GM18499 (cell line): ENCODE data around the gene ME2.
"Not testable (repeated sequence)": the region's sequence is repeated elsewhere in the genome, so short reads cannot be mapped to it uniquely, and the experiment has no call there.

Source experiments
- ATAC-seq: cut with Tn5 transposase; IDR thresholded peaks from one replicate; pipeline ENCODE4 v1.9.1; 2021; ENCODE audit warnings: moderate number of reproducible peaks; ENCODE audit not compliant: insufficient read depth, unreplicated experiment

Gene ME2

DNA sequence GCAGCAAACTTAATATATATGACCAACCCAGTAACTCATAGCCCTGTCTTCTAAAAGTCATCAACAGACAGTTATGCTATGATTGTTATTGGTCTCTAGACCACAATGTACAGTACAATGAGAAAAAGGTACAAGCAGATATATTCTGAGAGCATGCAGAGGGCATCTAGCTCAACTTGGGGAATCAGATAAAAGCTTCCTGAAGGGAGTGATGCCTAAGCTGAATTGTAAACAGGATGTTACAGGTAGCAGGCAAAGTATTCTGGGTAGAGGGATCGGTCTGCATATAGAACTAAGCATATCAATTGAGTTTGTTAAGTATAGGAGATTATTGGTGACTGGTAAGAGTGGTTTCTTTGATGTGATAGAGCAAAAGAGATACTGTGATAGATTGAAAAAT lies 30.3 kb downstream of the ME2 start:
- no peak for ATAC-seq

DNA sequence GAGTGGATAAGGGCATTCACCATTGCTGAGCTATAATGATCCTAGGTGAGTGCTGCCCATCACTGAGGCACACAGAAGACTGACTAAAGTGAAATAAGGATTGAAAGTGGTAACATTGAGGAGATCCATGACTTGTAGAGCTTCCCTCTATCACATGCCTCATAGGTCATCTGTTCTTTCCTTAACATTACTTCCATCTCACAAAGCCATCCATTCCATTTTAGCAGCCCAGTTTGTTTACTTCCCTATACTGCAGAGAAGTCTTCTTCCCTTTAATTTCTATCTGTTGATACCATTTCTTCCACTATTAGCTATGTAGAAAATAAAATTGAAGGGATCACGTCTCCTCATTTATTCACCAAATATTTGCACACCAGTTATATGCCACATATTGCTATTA lies 32.1 kb downstream of the ME2 start:
- no peak for ATAC-seq

DNA sequence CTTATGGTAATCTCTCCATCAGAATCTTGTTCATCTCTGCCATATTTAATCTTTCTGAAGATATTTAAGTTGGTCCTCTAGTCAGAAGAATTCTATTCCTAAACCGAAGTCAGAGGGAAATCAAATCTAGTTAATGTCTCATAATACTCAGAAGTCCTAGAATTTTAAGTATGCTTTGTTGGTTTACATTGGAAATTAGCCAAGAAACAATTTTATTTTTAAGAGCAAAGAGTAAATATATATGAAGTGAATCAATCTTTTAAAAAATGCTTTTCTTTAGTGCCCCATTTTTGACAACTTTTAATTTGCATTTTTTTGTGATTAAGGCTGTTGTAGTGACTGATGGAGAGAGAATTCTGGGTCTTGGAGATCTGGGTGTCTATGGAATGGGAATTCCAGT lies 38.1 kb downstream of the ME2 start:
- no peak for ATAC-seq

DNA sequence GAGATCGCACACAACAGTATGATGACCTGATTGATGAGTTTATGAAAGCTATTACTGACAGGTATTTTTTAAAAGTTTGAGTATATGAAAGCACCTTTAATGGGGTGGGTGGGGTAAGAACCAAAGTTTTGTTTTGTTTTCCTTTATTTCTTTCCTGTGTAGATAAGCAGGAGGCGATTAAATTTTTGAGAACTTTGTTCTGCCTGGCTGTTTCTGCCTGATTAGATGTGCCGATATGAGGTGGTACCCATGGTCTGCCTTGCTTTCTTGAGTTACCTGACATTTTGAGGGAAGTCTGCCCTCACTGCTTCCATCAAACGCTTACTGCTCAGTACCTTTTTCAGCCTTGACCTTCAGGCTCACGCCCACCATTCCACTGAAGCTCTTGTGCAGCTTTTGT lies 39.2 kb downstream of the ME2 start:
- no peak for ATAC-seq

DNA sequence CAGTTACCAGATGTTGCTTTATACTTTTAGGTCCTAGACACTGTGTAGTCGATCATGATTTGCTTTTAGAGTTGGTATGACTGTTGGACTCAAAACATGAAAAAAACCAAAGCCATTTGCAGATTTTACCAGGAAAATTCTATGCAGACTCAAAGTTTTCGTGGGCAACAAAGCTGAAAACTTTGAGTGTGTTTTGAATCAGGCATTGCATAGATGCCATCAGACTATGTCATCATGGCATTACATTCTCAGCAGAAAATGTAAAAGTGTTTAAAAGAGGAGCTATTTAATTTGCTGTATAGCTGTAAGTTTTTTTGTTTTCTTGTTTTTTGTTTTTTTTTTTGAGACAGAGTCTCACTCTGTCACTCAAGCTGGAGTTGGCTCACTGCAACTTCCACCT lies 45.5 kb downstream of the ME2 start:
- no peak for ATAC-seq

DNA sequence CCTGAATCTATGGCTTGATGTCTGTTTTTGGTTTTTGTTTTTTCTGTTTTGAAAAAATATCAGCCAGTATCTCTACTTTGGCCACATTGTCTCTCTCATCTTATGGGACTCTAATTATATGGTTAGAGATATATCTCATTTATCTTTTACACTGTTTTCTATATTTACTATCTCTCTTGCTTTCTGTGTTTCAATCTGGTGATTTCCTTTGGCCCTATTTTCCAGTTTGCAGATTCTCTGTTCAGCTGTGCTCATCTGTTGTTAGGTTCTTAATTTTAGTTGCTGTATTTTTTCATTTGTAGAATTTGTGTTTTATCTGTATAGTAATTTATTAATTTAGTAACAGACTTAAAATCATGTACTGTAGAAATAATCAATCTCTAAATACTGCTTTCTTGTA lies 47.6 kb downstream of the ME2 start:
- no peak for ATAC-seq

DNA sequence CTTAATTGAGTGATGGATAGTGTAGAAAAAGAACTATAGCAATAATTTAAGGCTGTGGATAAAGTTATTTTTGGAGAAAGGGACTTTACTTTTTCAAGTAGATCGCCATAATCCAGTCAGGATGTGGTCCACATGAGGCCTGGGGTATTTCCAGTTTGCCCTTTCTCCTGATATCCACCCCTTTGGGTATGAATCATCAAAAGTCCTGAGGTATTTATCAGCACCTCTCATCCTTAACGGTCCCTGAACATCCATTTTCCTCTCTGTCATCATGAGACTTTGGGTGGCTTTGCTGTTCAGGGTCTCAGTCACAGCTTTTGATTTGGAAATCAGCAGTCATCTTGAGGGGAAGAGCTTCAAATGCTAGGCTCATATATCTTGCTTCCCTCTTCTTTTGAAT lies 49.6 kb downstream of the ME2 start:
- ATAC-seq, result no peak

DNA sequence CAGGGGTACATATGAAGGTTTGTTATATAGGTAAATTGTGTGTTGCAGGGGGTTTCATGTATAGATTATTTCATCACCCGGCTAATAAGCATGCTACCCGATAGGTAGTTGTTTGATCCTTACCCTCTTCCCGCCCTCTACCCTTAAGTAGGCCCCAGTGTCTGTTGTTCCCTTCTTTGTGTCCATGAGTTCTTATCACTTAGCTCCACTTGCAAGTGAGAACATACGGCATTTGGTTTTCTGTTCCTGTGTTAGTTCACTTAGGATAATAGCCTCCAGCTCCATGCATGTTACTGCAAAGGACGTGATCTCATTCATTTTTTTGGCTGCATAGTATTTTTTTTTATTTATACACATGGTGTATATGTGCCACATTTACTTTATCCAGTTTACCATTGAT lies 54.8 kb downstream of the ME2 start:
- no peak for ATAC-seq

DNA sequence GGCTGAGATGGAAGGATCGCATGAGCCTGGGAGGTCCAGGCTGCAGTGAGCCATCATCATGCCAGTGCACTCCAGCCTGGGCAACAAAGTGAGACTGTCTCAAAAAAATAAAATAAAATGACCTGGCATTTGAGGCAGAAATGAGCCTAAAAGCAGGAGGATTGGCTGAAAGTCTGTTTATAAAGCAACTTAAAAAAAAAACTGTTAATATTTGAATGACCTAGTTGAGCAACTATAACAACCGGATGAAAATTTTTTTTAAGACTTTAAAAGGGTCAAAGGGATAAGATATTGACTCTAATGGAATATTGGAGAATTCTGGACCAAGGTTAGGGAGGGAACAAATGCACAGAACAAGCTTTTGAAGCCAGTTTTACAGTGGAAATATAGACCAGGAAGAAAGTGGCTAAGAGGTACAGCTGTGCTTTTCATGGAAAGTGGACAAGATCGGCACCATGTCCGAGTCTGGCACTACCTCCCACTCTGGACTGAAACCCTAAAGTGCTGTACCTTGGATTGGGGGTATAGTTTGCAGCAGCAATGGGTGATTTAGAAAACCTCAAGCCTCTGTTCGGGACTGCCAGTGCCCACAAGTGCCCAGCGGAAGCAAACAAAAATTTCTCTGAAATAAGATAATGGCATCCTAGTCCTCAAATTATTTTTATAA lies 55.8 kb downstream of the ME2 start:
- ATAC-seq, result no peak

DNA sequence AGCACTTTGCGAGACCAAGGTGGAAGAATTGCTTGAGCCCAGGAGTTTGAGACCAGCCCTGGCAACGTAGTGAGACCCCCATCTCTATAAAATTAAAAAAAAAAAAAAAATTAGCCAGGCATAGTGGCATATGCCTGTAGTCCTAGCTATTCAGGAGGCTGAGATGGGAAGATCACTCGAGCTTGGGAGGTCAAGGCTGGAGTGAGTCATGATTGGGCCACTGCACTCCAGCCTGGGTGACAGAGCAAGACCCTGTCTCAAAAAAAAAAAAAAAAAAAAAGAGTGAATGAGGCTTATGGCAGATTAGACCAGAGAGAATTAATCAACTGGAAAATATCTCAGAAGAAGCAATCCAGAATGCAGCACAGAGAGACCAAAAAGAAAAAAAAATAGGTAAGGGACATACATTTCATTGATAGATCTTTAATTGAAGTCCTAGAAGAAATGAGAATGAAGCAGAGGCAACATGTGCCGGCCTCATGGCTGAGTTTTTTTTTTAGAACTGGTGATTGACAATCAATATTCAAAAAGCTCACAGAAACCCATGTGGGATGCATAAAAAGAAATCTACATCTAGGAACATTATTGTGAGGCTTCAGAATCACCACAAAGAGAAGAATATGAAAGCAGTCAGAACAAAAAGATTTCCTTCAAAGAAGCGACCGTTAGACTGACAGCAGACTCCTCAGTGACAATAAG lies 56.7 kb downstream of the ME2 start:
- ATAC-seq, result no peak

DNA sequence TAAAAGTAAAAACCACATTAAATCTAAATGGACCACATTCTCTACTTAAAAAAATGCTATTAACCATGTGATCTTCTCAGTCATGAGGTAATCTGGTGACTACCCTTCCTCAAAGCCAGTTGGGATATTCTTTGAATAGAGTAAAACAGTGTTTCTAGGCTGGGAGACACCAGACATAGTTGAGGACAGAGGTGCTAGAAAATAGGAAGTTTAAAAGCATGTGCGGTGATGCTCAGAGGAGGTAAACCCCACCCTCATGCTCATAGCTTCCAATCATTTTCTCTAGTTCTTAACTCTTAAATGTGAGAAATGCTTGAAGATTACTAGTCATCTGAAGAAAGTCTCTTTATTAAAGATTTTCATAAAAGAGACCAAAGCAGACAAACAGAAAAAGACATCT lies 58.3 kb downstream of the ME2 start:
- ATAC-seq, result no peak

DNA sequence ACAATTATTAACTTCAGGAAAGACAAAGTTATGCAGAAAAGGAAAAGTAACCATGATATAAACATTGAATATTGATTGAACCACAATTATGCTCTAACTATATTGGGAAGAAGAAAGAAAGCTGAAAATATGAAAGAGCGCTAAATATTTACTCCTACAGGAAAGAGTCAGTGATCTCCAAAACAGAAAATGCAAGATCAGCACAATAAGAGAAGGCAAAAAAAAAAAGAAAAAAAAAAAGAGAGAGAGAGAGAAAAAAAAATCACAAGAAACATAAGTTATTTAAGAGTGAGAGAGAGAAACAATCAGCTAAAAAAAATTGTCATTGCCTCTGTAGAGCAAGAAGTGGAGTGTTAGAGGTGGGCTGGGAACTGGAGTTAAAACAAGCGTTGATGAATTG lies 60.0 kb downstream of the ME2 start:
- ATAC-seq, result no peak

DNA sequence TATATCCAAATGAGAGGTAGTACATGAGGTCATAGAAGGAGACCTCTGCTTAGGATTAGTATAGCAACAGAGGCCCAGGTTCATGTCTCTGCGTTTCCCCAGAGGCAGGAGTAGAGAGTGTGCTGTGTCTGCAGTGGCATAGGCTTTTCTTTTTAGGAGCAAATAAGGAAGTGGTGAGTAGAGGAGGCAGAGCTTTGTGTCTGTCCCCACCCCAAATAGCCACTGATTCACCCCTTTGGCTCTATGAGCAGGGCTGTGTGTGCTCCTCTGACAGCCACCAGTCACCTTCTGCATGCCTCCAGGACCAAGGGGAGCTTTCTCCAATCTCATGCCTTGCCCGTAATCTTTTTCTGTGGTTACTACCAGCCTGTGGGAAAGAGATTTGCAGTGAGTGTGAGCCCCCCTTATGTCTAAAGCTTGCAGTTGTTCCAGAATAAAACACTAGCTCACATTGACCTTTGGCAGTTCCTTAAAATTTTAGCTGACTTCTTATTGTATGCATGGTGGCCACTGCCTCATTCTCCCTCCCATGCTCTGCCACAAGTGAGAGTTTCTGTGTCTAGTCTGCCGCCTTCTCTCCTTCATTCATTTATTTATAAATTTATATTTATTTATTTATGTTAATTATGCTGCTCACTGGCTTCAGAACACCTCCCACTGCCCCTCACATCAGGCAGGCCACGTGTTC lies 65.5 kb downstream of the ME2 start:
- no peak for ATAC-seq

DNA sequence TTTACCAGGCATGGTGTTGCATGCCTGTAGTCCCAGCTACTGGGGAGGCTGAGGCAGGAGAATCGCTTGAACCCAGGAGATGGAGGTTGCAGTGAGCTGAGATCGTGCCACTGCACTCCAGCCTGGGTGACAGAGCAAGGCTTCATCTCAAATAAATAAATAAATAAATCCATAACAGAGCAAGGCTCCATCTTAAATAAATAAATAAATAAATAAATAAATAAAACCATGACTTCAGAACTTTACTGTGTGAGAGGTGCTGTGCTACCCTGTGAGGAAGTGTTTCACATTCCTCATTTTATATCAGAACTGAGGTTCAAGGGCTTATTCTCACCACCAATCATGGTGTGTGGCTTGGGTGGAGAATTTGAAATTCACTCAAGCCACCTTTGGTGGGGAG lies 67.0 kb downstream of the ME2 start:
- not testable (repeated sequence) for ATAC-seq

DNA sequence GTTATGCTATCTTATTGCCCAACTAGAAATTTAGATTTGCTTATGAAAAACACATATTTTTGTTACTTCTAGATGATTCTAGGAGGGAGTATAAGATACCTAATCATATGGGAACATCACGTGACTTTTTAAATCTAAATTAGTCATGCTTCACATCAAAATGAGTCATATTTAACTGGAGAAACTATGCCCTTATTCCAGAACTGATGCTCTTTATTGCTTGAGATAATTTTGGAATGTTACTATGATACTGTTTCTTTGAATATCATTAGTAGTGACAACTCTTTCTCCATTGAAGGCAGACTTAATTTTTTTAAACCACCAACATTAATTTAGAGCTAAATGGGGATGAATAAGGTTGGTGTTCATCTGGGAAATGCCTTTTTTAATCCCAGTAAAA lies 69.0 kb downstream of the ME2 start:
- ATAC-seq, result no peak

DNA sequence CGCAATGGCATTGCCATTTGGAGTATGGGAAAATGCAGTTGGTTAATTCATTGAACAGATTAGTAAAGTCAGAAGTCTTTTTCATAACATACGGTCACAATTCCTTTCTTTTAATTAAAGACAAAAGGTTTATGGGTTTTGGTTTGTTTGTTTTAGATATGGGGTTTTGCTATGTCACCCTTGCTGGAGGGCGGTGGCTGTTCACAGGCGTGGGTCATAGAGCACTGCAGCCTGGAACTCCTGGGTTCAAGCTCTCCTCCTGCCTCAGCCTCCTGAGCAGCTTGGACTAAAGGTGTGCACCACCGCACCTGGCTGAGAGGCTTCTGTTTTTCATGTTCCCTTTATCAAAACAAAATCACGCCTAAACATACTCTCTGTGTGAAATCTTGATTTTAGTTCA lies 70.3 kb downstream of the ME2 start:
- ATAC-seq, result no peak

DNA sequence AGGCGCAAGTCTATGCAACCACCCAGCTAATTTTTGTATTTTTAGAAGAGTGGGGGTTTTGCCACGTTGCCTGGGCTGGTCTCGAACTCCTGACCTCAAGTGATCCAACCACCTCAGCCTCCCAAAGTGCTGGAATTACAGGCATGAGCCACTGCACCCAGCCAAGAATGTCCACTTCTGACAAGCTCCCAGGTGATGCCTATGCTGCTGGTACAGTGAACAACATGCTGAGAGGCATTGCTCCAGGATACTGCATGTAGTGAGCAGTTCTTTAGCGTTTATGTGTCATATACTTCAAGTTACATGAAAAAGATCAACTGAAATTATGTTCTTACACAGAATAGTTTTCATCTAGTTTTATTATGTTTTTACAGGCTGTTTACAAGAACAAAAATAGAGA lies 71.7 kb downstream of the ME2 start:
- no peak for ATAC-seq

DNA sequence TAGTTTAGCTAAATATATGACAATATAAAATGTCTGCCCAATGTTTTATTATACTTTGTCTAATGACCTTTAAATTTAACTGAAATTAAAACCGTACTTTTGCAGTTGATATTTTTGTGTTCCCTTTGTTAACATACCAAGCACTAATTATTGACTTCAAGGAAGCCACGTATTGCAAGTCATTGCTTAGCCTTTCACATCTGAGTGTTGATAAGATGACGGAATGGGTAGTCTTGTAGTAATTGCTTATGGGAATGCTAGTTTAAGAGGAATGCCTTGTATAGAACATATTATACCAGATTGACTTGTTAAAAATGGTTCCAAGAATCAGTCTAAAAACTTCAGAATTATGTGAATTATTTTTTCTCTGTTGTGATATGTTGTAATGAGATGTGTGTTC lies 74.9 kb downstream of the ME2 start:
- no peak for ATAC-seq

DNA sequence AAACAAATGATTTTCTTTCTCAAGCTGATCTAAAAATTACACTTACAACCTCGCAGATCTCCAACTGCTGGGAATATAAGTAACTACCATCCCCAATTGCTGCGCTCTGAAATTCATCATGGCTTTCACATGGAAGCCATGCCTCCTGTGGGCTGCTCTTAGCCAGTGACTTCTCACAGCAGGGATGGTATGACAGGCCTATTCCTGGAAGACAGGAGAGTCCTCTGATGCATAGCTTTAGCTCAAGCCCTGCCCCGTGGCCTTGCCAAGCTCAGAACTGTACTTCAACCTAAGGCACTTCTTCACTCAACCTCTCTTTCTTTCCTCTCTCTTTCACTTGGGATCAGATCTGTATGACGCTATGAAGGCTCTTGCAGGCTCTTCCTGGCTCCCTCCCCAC lies 76.3 kb downstream of the ME2 start:
- no peak for ATAC-seq

DNA sequence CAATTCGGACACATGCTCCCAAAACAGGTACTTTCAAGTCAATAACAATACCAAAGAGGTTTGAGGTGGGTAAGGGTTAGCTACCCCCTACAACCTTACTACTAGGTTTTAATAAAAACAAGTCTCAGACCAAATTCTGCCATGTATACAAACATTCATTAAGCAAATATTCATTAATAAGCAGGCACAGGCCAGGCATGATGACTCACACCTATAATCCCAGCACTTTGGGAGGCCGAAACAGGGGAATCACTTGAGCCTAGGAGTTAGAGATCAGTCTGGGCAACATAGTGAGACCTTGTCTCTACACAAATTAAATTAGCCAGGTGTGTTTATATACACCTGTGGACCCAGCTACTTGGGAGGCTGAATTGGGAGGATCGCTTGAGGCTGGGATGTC lies 77.2 kb downstream of the ME2 start:
- no peak for ATAC-seq

DNA sequence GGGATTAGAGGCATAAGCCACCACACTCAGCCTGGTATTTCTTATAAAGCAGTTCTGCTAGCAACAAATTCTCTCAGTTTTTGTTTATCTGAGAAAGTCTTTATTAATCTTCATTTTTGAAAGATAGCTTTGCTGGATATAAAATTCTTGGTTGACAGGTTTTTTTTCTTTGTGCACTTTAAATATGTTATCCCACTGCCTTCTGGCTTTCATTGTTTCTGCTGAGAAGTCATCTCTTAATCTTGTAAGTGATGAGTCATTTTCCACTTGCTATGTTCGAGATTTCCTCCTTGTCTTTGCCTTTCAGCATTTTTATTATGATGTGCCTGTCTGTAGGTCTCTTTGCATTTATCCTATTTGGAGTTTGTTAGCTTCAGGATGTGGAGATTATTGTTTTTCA lies 83.1 kb downstream of the ME2 start:
- ATAC-seq, result no peak
